B cell (primary cell): Measurements from ENCODE around the gene STXBP6. TPM values are rescaled to one million over a fixed set of nuclear protein-coding genes. Genes with fewer than 3 reads are reported as not detected.

Source experiments
- ATAC-seq: fragments of 200-7000 bp; cut with Tn5 transposase; one replicate; pipeline ENCODE4 v1.10.0; 2021; ENCODE audit warnings: low read depth, mild to moderate bottlenecking, moderate number of reproducible peaks, moderate library complexity
- CTCF ChIA-PET: fragments of 350-600 bp; sonication (Branson Sonifier 250); formaldehyde crosslinking; loops from one replicate; lab custom pipeline; 2021; ENCODE audit warnings: antibody characterized with exemption, inconsistent platforms; lab: Charles Lee
- POLR2A ChIA-PET: fragments of 350-600 bp; sonication (Branson Sonifier 250); formaldehyde crosslinking; loops from one replicate; lab custom pipeline; 2021; ENCODE audit warnings: antibody characterized with exemption; lab: Charles Lee
- DNase-seq: peaks from one replicate; pipeline ENCODE4 v3.0.0; 2013
- H2AFZ ChIP-seq: 2 replicates; pipeline ENCODE4 v1.6.1; 2012; ENCODE audit warnings: mild to moderate bottlenecking, low read depth, low read length; ENCODE audit not compliant: insufficient read depth, poor library complexity, severe bottlenecking
- H3K27ac ChIP-seq, 2 donors: 1 replicate in 1 of 2; 2 replicates in 1 of 2; pipeline ENCODE4 v1.5.1; 2012 to 2013; ENCODE audit warnings: low read length in 2 of 2, mild to moderate bottlenecking in 2 of 2, moderate library complexity in 1 of 2
- H3K27me3 ChIP-seq, 4 experiments: fragments of 200-600 bp in 1 of 4; sonication (generic) in 1 of 4; replicated peaks in 1 of 4; 1 replicate in 2 of 4; 2 replicates in 2 of 4; pipeline versions ENCODE4 v1.6.1 to v1.7.0; 2013 to 2016; ENCODE audit warnings: low read length in 3 of 4, mild to moderate bottlenecking in 2 of 4, mixed read lengths in 1 of 4, moderate library complexity in 1 of 4; ENCODE audit not compliant: insufficient read depth in 4 of 4, control insufficient read depth in 3 of 4; ENCODE audit errors: control extremely low read depth in 1 of 4
- H3K36me3 ChIP-seq, 2 experiments: replicated peaks in 1 of 2; 1 replicate in 1 of 2; 2 replicates in 1 of 2; pipeline versions ENCODE4 v1.6.1 to v1.7.1; 2013; ENCODE audit warnings: low read length in 1 of 2; ENCODE audit not compliant: insufficient read depth in 2 of 2, control insufficient read depth in 1 of 2; ENCODE audit errors: control extremely low read depth in 1 of 2, extremely low read depth in 1 of 2
- H3K4me1 ChIP-seq, 2 donors: fragments of 200-600 bp in 1 of 2; sonication (generic) in 1 of 2; 1 replicate in 1 of 2; 2 replicates in 1 of 2; pipeline versions ENCODE4 v1.5.1 to v1.6.1; 2013 to 2017; ENCODE audit warnings: low read length in 2 of 2; ENCODE audit not compliant: control insufficient read depth in 2 of 2, insufficient read depth in 2 of 2
- H3K4me2 ChIP-seq: replicated peaks from 2 replicates; pipeline ENCODE3; 2012; ENCODE audit warnings: mild to moderate bottlenecking, low read depth, low read length; ENCODE audit not compliant: poor library complexity, severe bottlenecking
- H3K4me3 ChIP-seq, 5 experiments: fragments of 200-600 bp in 1 of 5; sonication (generic) in 1 of 5; 1 replicate in 3 of 5; 2 replicates in 2 of 5; pipeline versions ENCODE4 v1.5.1 to v1.7.0; 2011 to 2016; ENCODE audit warnings: low read length in 4 of 5, mild to moderate bottlenecking in 4 of 5, low read depth in 2 of 5, control low read depth in 1 of 5, moderate library complexity in 1 of 5; ENCODE audit not compliant: insufficient read depth in 1 of 5; ENCODE audit errors: control extremely low read depth in 1 of 5, extremely low read depth in 1 of 5
- H3K79me2 ChIP-seq: fragments of 200-600 bp; sonication (generic); one replicate; pipeline ENCODE4 v1.6.0; 2016; ENCODE audit warnings: low read length; ENCODE audit not compliant: control insufficient read depth, insufficient read depth
- H3K9ac ChIP-seq: fragments of 200-600 bp; sonication (generic); 2 replicates; pipeline ENCODE4 v1.6.1; 2017; ENCODE audit warnings: mild to moderate bottlenecking, low read length, moderate library complexity
- H3K9me3 ChIP-seq, 3 donors: one replicate each; pipeline versions ENCODE4 v1.6.1 to v1.7.1; 2013; ENCODE audit warnings: low read length in 2 of 3; ENCODE audit not compliant: control insufficient read depth in 2 of 3, insufficient read depth in 1 of 3; ENCODE audit errors: control extremely low read depth in 1 of 3
- H4K20me1 ChIP-seq: 2 replicates; pipeline ENCODE4 v1.6.0; 2012; ENCODE audit warnings: mild to moderate bottlenecking, low read length; ENCODE audit not compliant: insufficient read depth, control insufficient read depth, poor library complexity, severe bottlenecking
- H3K27ac Mint-ChIP-seq: one replicate; pipeline ENCODE4 v1.8.0; 2021; ENCODE audit warnings: mixed read lengths
- H3K27me3 Mint-ChIP-seq: one replicate; pipeline ENCODE4 v1.8.0; 2021; ENCODE audit warnings: mixed read lengths
- H3K4me1 Mint-ChIP-seq: one replicate; pipeline ENCODE4 v1.8.0; 2021; ENCODE audit warnings: mixed read lengths
- H3K4me3 Mint-ChIP-seq: one replicate; pipeline ENCODE4 v1.8.0; 2021; ENCODE audit warnings: mixed read lengths
- H3K9me3 Mint-ChIP-seq: one replicate; pipeline ENCODE4 v1.8.0; 2022; ENCODE audit warnings: mixed read lengths; ENCODE audit not compliant: insufficient read depth
- EZH2 ChIP-seq: IDR thresholded peaks from 2 replicates; pipeline ENCODE4 v1.6.1; 2012; ENCODE audit warnings: borderline replicate concordance, low read depth, mild to moderate bottlenecking, moderate library complexity, low read length; ENCODE audit not compliant: insufficient read depth, poor library complexity, severe bottlenecking
- WGBS: methylation state at CpG from one replicate; pipeline ENCODE4 v1.1.5; 2013; ENCODE audit warnings: missing lambda C conversion rate; ENCODE audit not compliant: insufficient coverage; 5-methylcytosine and 5-hydroxymethylcytosine counted together
- intact Hi-C: fragments of 100-400 bp; cut with micrococcal nuclease; formaldehyde crosslinking; loops from one replicate; pipeline ENCODE4 v1.10.0; 2022
- polyA plus RNA-seq: library from polyadenylated mRNA; depleted of rRNA; stranded (reverse); fragments of >200 nt; gene quantifications from 2 replicates; pipeline ENCODE4 v1.2.3, GENCODE V29; 2012
- total RNA-seq, 2 donors: library from RNA; stranded (reverse); fragments of 120-200 nt in 1 of 2; gene quantifications; 1 replicate in 1 of 2; 2 replicates in 1 of 2; pipeline versions ENCODE4 v1.2.3 to v1.2.4, GENCODE V29; 2013 to 2022
- TF ChIP-seq, protein P1 (sequence below): fragments of 200-600 bp; IDR thresholded peaks from one replicate; pipeline ENCODE4 v1.8.0; 2022; ENCODE audit warnings: antibody characterized with exemption, mild to moderate bottlenecking

STXBP6 gene
- total and polyA plus RNA-seq, 2 donors (not counting 1 experiment from before 2014, with no cell fraction given), result 0.01 TPM; not detected in 1

DNA sequence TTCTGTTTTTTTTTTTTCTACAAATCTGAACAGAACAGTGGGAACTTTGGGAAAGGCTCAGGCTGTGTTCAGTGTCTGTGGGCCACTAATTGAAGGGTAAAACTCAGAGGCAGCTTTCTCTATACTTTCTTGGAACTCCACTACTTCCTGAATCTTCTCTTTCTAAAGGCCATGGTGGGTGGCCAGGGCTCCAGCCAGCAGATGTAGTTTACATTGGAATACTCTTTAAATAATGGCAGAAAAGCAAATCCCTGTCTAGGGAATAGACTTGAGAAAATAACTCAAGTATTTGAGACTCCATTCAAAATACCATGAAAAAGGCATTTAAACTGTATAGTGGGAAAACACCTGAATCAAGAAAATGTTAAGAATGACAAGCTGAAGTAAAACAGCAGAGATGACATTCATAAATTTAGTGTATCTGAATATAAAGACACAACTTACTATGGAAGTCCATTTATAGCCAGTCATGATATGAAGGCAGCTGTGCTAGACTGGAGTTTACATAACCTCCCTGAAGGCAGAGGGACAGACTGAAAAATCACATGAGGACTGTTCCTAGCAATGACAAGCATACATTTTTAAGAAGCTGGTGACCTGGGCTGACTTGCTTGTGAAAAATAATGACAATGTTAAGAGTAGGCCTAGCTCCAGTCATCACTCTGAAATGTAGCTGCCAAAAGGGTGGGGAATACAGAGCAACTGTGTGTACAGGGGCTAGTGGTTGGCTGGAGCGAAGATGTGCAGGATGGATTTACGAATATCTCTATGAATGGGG lies 168.6 kb downstream of the STXBP6 start:
- no peak overlapping the region for H3K9ac ChIP-seq
- WGBS, result no CpG with 5 or more reads among the region's 2 CpGs
- H3K9me3 ChIP-seq, result no peaks in the 10 kb centered on the region
- no peak overlapping the region for H3K4me2 ChIP-seq
- ATAC-seq, result no peak
- no peak overlapping the region for H3K4me3 ChIP-seq
- CTCF ChIA-PET, result interaction anchor here (1.1 kb wide), 1 partner anchor 170 kb away, joined by 3 read pairs; no protein-coding TSS in a partner anchor
- POLR2A ChIA-PET, result no interaction called here
- Mint-ChIP-seq H3K27ac (no peak overlapping the region), H3K9me3 (no peaks in the 10 kb centered on the region), H3K4me1 (no peaks in the 10 kb centered on the region), H3K27me3 (no peaks in the 10 kb centered on the region), H3K4me3 (no peak overlapping the region)
- no peaks in the 10 kb centered on the region for H3K36me3 ChIP-seq
- no peak for DNase-seq
- H3K4me1 ChIP-seq, result no peaks in the 10 kb centered on the region
- no peaks in the 10 kb centered on the region for H4K20me1 ChIP-seq
- no peak overlapping the region for H2AFZ ChIP-seq
- no peaks in the 10 kb centered on the region for H3K27me3 ChIP-seq
- intact Hi-C loops, result no loop called here
- TF ChIP-seq EZH2, result no peak
- TF ChIP-seq, protein P1, sequence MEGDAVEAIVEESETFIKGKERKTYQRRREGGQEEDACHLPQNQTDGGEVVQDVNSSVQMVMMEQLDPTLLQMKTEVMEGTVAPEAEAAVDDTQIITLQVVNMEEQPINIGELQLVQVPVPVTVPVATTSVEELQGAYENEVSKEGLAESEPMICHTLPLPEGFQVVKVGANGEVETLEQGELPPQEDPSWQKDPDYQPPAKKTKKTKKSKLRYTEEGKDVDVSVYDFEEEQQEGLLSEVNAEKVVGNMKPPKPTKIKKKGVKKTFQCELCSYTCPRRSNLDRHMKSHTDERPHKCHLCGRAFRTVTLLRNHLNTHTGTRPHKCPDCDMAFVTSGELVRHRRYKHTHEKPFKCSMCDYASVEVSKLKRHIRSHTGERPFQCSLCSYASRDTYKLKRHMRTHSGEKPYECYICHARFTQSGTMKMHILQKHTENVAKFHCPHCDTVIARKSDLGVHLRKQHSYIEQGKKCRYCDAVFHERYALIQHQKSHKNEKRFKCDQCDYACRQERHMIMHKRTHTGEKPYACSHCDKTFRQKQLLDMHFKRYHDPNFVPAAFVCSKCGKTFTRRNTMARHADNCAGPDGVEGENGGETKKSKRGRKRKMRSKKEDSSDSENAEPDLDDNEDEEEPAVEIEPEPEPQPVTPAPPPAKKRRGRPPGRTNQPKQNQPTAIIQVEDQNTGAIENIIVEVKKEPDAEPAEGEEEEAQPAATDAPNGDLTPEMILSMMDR, result no peak
- no peaks in the 10 kb centered on the region for H3K79me2 ChIP-seq
- H3K27ac ChIP-seq, result no peak overlapping the region

DNA sequence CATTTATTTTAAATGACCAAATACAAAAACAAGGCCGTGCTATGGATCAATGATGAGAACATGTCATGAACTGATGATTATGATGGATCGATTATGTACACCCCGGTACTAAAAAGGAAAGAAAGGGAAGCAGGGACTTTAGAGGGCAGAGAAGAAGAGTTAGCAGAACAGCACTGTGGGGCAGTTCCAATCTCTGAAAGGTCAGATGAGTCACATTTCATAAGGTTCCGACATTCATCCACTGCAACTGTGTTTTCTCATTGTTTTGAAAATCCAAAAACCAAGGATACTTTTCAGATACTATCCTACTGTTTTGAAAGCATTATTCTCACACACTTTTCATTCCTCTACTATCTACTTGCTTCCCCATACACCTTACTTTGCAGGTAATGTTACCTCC lies 169.3 kb downstream of the STXBP6 start:
- no peaks in the 10 kb centered on the region for H3K9me3 Mint-ChIP-seq
- no peak for DNase-seq
- H2AFZ ChIP-seq, result no peak overlapping the region
- H3K9me3 ChIP-seq, result no peaks in the 10 kb centered on the region
- TF ChIP-seq, protein P1, result no peak
- TF ChIP-seq EZH2, result no peak
- H3K79me2 ChIP-seq, result no peaks in the 10 kb centered on the region
- intact Hi-C loops, result no loop called here
- H3K27ac Mint-ChIP-seq, result no peak overlapping the region
- POLR2A ChIA-PET, result no interaction called here
- 100% methylated on average over 4 of the region's 4 CpGs for WGBS
- no peaks in the 10 kb centered on the region for H3K27me3 Mint-ChIP-seq
- H3K4me1 ChIP-seq, result no peaks in the 10 kb centered on the region
- H3K4me2 ChIP-seq, result no peak overlapping the region
- no peak overlapping the region for H3K4me3 ChIP-seq
- no peaks in the 10 kb centered on the region for H3K4me1 Mint-ChIP-seq
- CTCF ChIA-PET, result no interaction called here
- no peak overlapping the region for H3K27ac ChIP-seq
- H3K27me3 ChIP-seq, result no peaks in the 10 kb centered on the region
- H3K9ac ChIP-seq, result no peak overlapping the region
- H3K4me3 Mint-ChIP-seq, result no peak overlapping the region
- H4K20me1 ChIP-seq, result no peaks in the 10 kb centered on the region
- no peaks in the 10 kb centered on the region for H3K36me3 ChIP-seq
- ATAC-seq, result no peak
